ENCODE results near the gene NCKAP5.

GRCh38 chr2:132971310-132972061 lies 596.8 kb downstream of the NCKAP5 start:
- TF ChIP-seq YY1 (IDR thresholded peaks at IDR 0.05; ENCODE audit: low read depth) (no peak), CEBPB (IDR thresholded peaks at IDR 0.05) (no peak), NFIC (IDR thresholded peaks at IDR 0.05) (no peak), RAD21 (IDR thresholded peaks at IDR 0.05; ENCODE audit: low read depth) (no peak), EP300 (IDR thresholded peaks at IDR 0.05; ENCODE audit: borderline replicate concordance) (no peak), TAF1 (IDR thresholded peaks at IDR 0.05; ENCODE audit: low read depth) (no peak), EGR1 (IDR thresholded peaks at IDR 0.05) (no peak), TCF12 (IDR thresholded peaks at IDR 0.05; ENCODE audit: low read depth) (no peak), MAX (IDR thresholded peaks at IDR 0.05) (no peak)
